ENCODE measurements around the gene HIF1A.

HIF1A gene

GRCh38 chr14:61677479-61677878 lies 17.8 kb upstream of the HIF1A start:
- H2BK15ac ChIP-seq (replicated peaks; ENCODE audit: low read depth), result no peak overlapping the region
- H4K8ac ChIP-seq (ENCODE audit: low read depth, low read length), result no peak overlapping the region
- H2AK5ac ChIP-seq (ENCODE audit: low read length), result no peak overlapping the region
- no peaks in the 10 kb centered on the region for H3K4me1 ChIP-seq (ENCODE audit: control insufficient read depth, low read depth, low read length)
- no peak overlapping the region for H3K4me2 ChIP-seq (ENCODE audit: low read length)
- DNase-seq, result no peak
- H3K18ac ChIP-seq (ENCODE audit: low read length), result no peak overlapping the region
- H3K23ac ChIP-seq (ENCODE audit: low read length), result no peak overlapping the region
- no peak overlapping the region for H3K9ac ChIP-seq (ENCODE audit: low read length)
- no peaks in the 10 kb centered on the region for H3K79me2 ChIP-seq (ENCODE audit: control insufficient read depth, insufficient read depth, low read length)
- H3K56ac ChIP-seq (ENCODE audit: low read length), result no peak overlapping the region
- no peak overlapping the region for H3K4ac ChIP-seq (ENCODE audit: low read depth, low read length)
- no peaks in the 10 kb centered on the region for H3K36me3 ChIP-seq (ENCODE audit: control insufficient read depth, insufficient read depth, low read length)
- H3K27ac ChIP-seq (ENCODE audit: low read depth, low read length), result no peak overlapping the region
- H2BK5ac ChIP-seq (ENCODE audit: low read length), result no peak overlapping the region
- no peak overlapping the region for H2BK120ac ChIP-seq (ENCODE audit: low read depth, low read length)
- H3K27me3 ChIP-seq (ENCODE audit: insufficient read depth, low read length, poor library complexity), result no peaks in the 10 kb centered on the region
- H3K4me3 ChIP-seq (ENCODE audit: low read length), result no peak overlapping the region
- no peak overlapping the region for H4K5ac ChIP-seq (ENCODE audit: low read length)
- no peaks in the 10 kb centered on the region for H3K79me1 ChIP-seq (ENCODE audit: low read length)

GRCh38 chr14:61678975-61679374 lies 16.3 kb upstream of the HIF1A start:
- Histone ChIP-seq H3K4me3 (ENCODE audit: low read length) (no peak overlapping the region), H3K4me2 (ENCODE audit: low read length) (no peak overlapping the region), H3K4ac (ENCODE audit: low read depth, low read length) (no peak overlapping the region), H3K27me3 (ENCODE audit: insufficient read depth, low read length, poor library complexity) (no peaks in the 10 kb centered on the region), H3K18ac (ENCODE audit: low read length) (no peak overlapping the region), H2BK5ac (ENCODE audit: low read length) (no peak overlapping the region), H3K4me1 (ENCODE audit: control insufficient read depth, low read depth, low read length) (no peaks in the 10 kb centered on the region), H3K9ac (ENCODE audit: low read length) (no peak overlapping the region), H3K56ac (ENCODE audit: low read length) (peak overlapping the region; percentile 19), H3K79me2 (ENCODE audit: control insufficient read depth, insufficient read depth, low read length) (no peaks in the 10 kb centered on the region), H3K27ac (ENCODE audit: low read depth, low read length) (no peak overlapping the region), H2BK15ac (replicated peaks; ENCODE audit: low read depth) (no peak overlapping the region), H4K8ac (ENCODE audit: low read depth, low read length) (no peak overlapping the region), H3K79me1 (ENCODE audit: low read length) (no peaks in the 10 kb centered on the region), H2BK120ac (ENCODE audit: low read depth, low read length) (no peak overlapping the region), H2AK5ac (ENCODE audit: low read length) (no peak overlapping the region), H3K23ac (ENCODE audit: low read length) (no peak overlapping the region), H4K5ac (ENCODE audit: low read length) (no peak overlapping the region), H3K36me3 (ENCODE audit: control insufficient read depth, insufficient read depth, low read length) (no peaks in the 10 kb centered on the region)
- WGBS (ENCODE audit: extremely low coverage, insufficient coverage, low lambda C conversion rate), result no CpG with 5 or more reads among the region's 2 CpGs
- peak; percentile 86 for DNase-seq

- WGBS (ENCODE audit: extremely low coverage, insufficient coverage, low lambda C conversion rate), result no CpG with 5 or more reads among the region's 6 CpGs
- Histone ChIP-seq H2BK5ac (ENCODE audit: low read length) (no peak overlapping the region), H3K4ac (ENCODE audit: low read depth, low read length) (no peak overlapping the region), H3K79me1 (ENCODE audit: low read length) (no peaks in the 10 kb centered on the region), H3K56ac (ENCODE audit: low read length) (no peak overlapping the region), H4K8ac (ENCODE audit: low read depth, low read length) (no peak overlapping the region), H3K27me3 (ENCODE audit: insufficient read depth, low read length, poor library complexity) (no peaks in the 10 kb centered on the region), H3K9ac (ENCODE audit: low read length) (no peak overlapping the region), H3K4me3 (ENCODE audit: low read length) (no peak overlapping the region), H3K23ac (ENCODE audit: low read length) (no peak overlapping the region), H3K18ac (ENCODE audit: low read length) (no peak overlapping the region), H3K4me1 (ENCODE audit: control insufficient read depth, low read depth, low read length) (no peaks in the 10 kb centered on the region), H2BK120ac (ENCODE audit: low read depth, low read length) (no peak overlapping the region), H3K4me2 (ENCODE audit: low read length) (no peak overlapping the region), H2AK5ac (ENCODE audit: low read length) (no peak overlapping the region), H3K27ac (ENCODE audit: low read depth, low read length) (no peak overlapping the region), H3K36me3 (ENCODE audit: control insufficient read depth, insufficient read depth, low read length) (no peaks in the 10 kb centered on the region), H4K5ac (ENCODE audit: low read length) (no peak overlapping the region), H3K79me2 (ENCODE audit: control insufficient read depth, insufficient read depth, low read length) (no peaks in the 10 kb centered on the region), H2BK15ac (replicated peaks; ENCODE audit: low read depth) (no peak overlapping the region)
- DNase-seq, result no peak
These were observed 13.9 kb upstream of the HIF1A start for GRCh38 chr14:61681413-61681812.

- no peak overlapping the region for H3K9ac ChIP-seq (ENCODE audit: low read length)
- no peak overlapping the region for H3K27ac ChIP-seq (ENCODE audit: low read depth, low read length)
- H4K8ac ChIP-seq (ENCODE audit: low read depth, low read length), result no peak overlapping the region
- WGBS (ENCODE audit: extremely low coverage, insufficient coverage, low lambda C conversion rate), result no CpG with 5 or more reads among the region's 2 CpGs
- H2BK120ac ChIP-seq (ENCODE audit: low read depth, low read length), result no peak overlapping the region
- H4K5ac ChIP-seq (ENCODE audit: low read length), result no peak overlapping the region
- H3K4me2 ChIP-seq (ENCODE audit: low read length), result no peak overlapping the region
- H3K79me1 ChIP-seq (ENCODE audit: low read length), result no peaks in the 10 kb centered on the region
- no peak overlapping the region for H3K56ac ChIP-seq (ENCODE audit: low read length)
- no peaks in the 10 kb centered on the region for H3K36me3 ChIP-seq (ENCODE audit: control insufficient read depth, insufficient read depth, low read length)
- no peak overlapping the region for H2BK15ac ChIP-seq (replicated peaks; ENCODE audit: low read depth)
- H3K27me3 ChIP-seq (ENCODE audit: insufficient read depth, low read length, poor library complexity), result no peaks in the 10 kb centered on the region
- H3K18ac ChIP-seq (ENCODE audit: low read length), result no peak overlapping the region
- no peak overlapping the region for H3K4ac ChIP-seq (ENCODE audit: low read depth, low read length)
- H3K23ac ChIP-seq (ENCODE audit: low read length), result no peak overlapping the region
- DNase-seq, result no peak
- H3K4me1 ChIP-seq (ENCODE audit: control insufficient read depth, low read depth, low read length), result no peaks in the 10 kb centered on the region
- H2AK5ac ChIP-seq (ENCODE audit: low read length), result no peak overlapping the region
- no peak overlapping the region for H2BK5ac ChIP-seq (ENCODE audit: low read length)
- H3K4me3 ChIP-seq (ENCODE audit: low read length), result no peak overlapping the region
- no peaks in the 10 kb centered on the region for H3K79me2 ChIP-seq (ENCODE audit: control insufficient read depth, insufficient read depth, low read length)
These were observed 12.2 kb upstream of the HIF1A start for GRCh38 chr14:61683108-61683507.

GRCh38 chr14:61690039-61690438 lies 5.3 kb upstream of the HIF1A start:
- H3K23ac ChIP-seq (ENCODE audit: low read length), result no peak overlapping the region
- no peaks in the 10 kb centered on the region for H3K27me3 ChIP-seq (ENCODE audit: insufficient read depth, low read length, poor library complexity)
- H3K56ac ChIP-seq (ENCODE audit: low read length), result no peak overlapping the region
- H3K4me1 ChIP-seq (ENCODE audit: control insufficient read depth, low read depth, low read length), result no peaks in the 10 kb centered on the region
- no CpG with 5 or more reads among the region's 3 CpGs for WGBS (ENCODE audit: extremely low coverage, insufficient coverage, low lambda C conversion rate)
- no peaks in the 10 kb centered on the region for H3K36me3 ChIP-seq (ENCODE audit: control insufficient read depth, insufficient read depth, low read length)
- H3K9ac ChIP-seq (ENCODE audit: low read length), result no peak overlapping the region
- no peak overlapping the region for H3K27ac ChIP-seq (ENCODE audit: low read depth, low read length)
- no peaks in the 10 kb centered on the region for H3K79me2 ChIP-seq (ENCODE audit: control insufficient read depth, insufficient read depth, low read length)
- no peak overlapping the region for H2AK5ac ChIP-seq (ENCODE audit: low read length)
- DNase-seq, result no peak
- H4K8ac ChIP-seq (ENCODE audit: low read depth, low read length), result no peak overlapping the region
- no peaks in the 10 kb centered on the region for H3K79me1 ChIP-seq (ENCODE audit: low read length)
- H3K18ac ChIP-seq (ENCODE audit: low read length), result no peak overlapping the region
- H3K4me3 ChIP-seq (ENCODE audit: low read length), result no peak overlapping the region
- no peak overlapping the region for H2BK15ac ChIP-seq (replicated peaks; ENCODE audit: low read depth)
- no peak overlapping the region for H3K4ac ChIP-seq (ENCODE audit: low read depth, low read length)
- H3K4me2 ChIP-seq (ENCODE audit: low read length), result no peak overlapping the region
- no peak overlapping the region for H2BK5ac ChIP-seq (ENCODE audit: low read length)
- H4K5ac ChIP-seq (ENCODE audit: low read length), result no peak overlapping the region
- no peak overlapping the region for H2BK120ac ChIP-seq (ENCODE audit: low read depth, low read length)

GRCh38 chr14:61690982-61691381 lies 4.3 kb upstream of the HIF1A start:
- Histone ChIP-seq H3K79me1 (ENCODE audit: low read length) (no peaks in the 10 kb centered on the region), H3K18ac (ENCODE audit: low read length) (no peak overlapping the region), H3K4me3 (ENCODE audit: low read length) (no peak overlapping the region), H3K4ac (ENCODE audit: low read depth, low read length) (no peak overlapping the region), H3K9ac (ENCODE audit: low read length) (no peak overlapping the region), H2BK15ac (replicated peaks; ENCODE audit: low read depth) (no peak overlapping the region), H4K8ac (ENCODE audit: low read depth, low read length) (no peak overlapping the region), H3K56ac (ENCODE audit: low read length) (no peak overlapping the region), H2AK5ac (ENCODE audit: low read length) (no peak overlapping the region), H2BK5ac (ENCODE audit: low read length) (no peak overlapping the region), H3K4me2 (ENCODE audit: low read length) (no peak overlapping the region), H2BK120ac (ENCODE audit: low read depth, low read length) (no peak overlapping the region), H3K79me2 (ENCODE audit: control insufficient read depth, insufficient read depth, low read length) (peaks cover 1% of the 10 kb centered on the region), H3K36me3 (ENCODE audit: control insufficient read depth, insufficient read depth, low read length) (no peaks in the 10 kb centered on the region), H4K5ac (ENCODE audit: low read length) (no peak overlapping the region), H3K27me3 (ENCODE audit: insufficient read depth, low read length, poor library complexity) (no peaks in the 10 kb centered on the region), H3K27ac (ENCODE audit: low read depth, low read length) (no peak overlapping the region), H3K23ac (ENCODE audit: low read length) (no peak overlapping the region), H3K4me1 (ENCODE audit: control insufficient read depth, low read depth, low read length) (no peaks in the 10 kb centered on the region)
- DNase-seq, result no peak
- no CpG with 5 or more reads among the region's 2 CpGs for WGBS (ENCODE audit: extremely low coverage, insufficient coverage, low lambda C conversion rate)
